SK-N-SH (cell line): Measurements from ENCODE around the gene SAE1. TPM values are rescaled to one million over a fixed set of nuclear protein-coding genes. Genes with fewer than 3 reads are reported as not detected.

Experiments used
- CTCF ChIA-PET: fragments of 300-600, 350-600 bp; formaldehyde crosslinking; extraction: SDS; loops from one replicate; lab custom pipeline; 2021; lab: Yijun Ruan, JAX
- POLR2A ChIA-PET: fragments of 350-600 bp; sonication (Branson Sonifier 250); formaldehyde crosslinking; extraction: SDS; loops from one replicate; lab custom pipeline; 2020; ENCODE audit warnings: antibody characterized with exemption, inconsistent platforms; lab: Yijun Ruan, JAX
- DNase-seq: peaks from one replicate; pipeline ENCODE4 v3.0.0; 2012
- H2AFZ ChIP-seq: fragments of 200-600 bp; sonication (generic); 2 replicates; pipeline ENCODE4 v1.8.1; 2016; ENCODE audit warnings: antibody characterized with exemption, mild to moderate bottlenecking, low read depth
- H3F3A ChIP-seq: fragments of 200-600 bp; sonication (generic); replicated peaks from 2 replicates; pipeline ENCODE3; 2016; ENCODE audit warnings: antibody characterized with exemption, mild to moderate bottlenecking; ENCODE audit not compliant: insufficient read depth
- H3K27ac ChIP-seq, 2 experiments: fragments of 200-500 bp in 1 of 2; fragments of 200-600 bp in 1 of 2; sonication (Bioruptor generic) in 1 of 2; sonication (generic), shearing (Covaris generic) in 1 of 2; 2 replicates each; pipeline versions ENCODE4 v1.5.1 to v1.6.1; 2014 to 2016; ENCODE audit warnings: low read depth in 2 of 2, inconsistent platforms in 1 of 2, low read length in 1 of 2, mild to moderate bottlenecking in 1 of 2, mixed read lengths in 1 of 2
- H3K27me3 ChIP-seq: fragments of 200-600 bp; sonication (generic), shearing (Covaris generic); 2 replicates; pipeline ENCODE4 v1.6.1; 2016; ENCODE audit warnings: mixed run types; ENCODE audit not compliant: insufficient read depth
- H3K36me3 ChIP-seq, 2 experiments: fragments of 200-500 bp in 1 of 2; fragments of 200-600 bp in 1 of 2; sonication (Bioruptor generic) in 1 of 2; sonication (generic) in 1 of 2; replicated peaks in 1 of 2; 2 replicates each; pipeline versions ENCODE3 to v1.5.1; 2014 to 2016; ENCODE audit warnings: low read length in 1 of 2, mild to moderate bottlenecking in 1 of 2; ENCODE audit not compliant: insufficient read depth in 2 of 2, control insufficient read depth in 1 of 2
- H3K4me1 ChIP-seq, 2 experiments: fragments of 200-500 bp in 1 of 2; fragments of 200-600 bp in 1 of 2; sonication (Bioruptor generic) in 1 of 2; sonication (generic), shearing (Covaris generic) in 1 of 2; 2 replicates each; pipeline versions ENCODE4 v1.5.1 to v1.6.1; 2014 to 2016; ENCODE audit warnings: low read depth in 1 of 2, low read length in 1 of 2, mixed run types in 1 of 2; ENCODE audit not compliant: insufficient read depth in 2 of 2, control insufficient read depth in 1 of 2
- H3K4me2 ChIP-seq: fragments of 200-600 bp; sonication (generic), shearing (Covaris generic); 2 replicates; pipeline ENCODE4 v1.6.1; 2017; ENCODE audit warnings: mixed run types
- H3K4me3 ChIP-seq, 2 experiments: fragments of 200-500 bp in 1 of 2; fragments of 200-600 bp in 1 of 2; sonication (Bioruptor generic) in 1 of 2; sonication (generic), shearing (Covaris generic) in 1 of 2; 2 replicates each; pipeline versions ENCODE4 v1.5.1 to v1.8.1; 2014 to 2016; ENCODE audit warnings: low read depth in 2 of 2, inconsistent platforms in 1 of 2, low read length in 1 of 2, mild to moderate bottlenecking in 1 of 2, mixed read lengths in 1 of 2, moderate library complexity in 1 of 2
- H3K79me2 ChIP-seq: fragments of 200-600 bp; sonication (generic); 2 replicates; pipeline ENCODE4 v1.8.1; 2017; ENCODE audit warnings: mild to moderate bottlenecking; ENCODE audit not compliant: insufficient read depth
- H3K9ac ChIP-seq: fragments of 200-600 bp; sonication (generic); 2 replicates; pipeline ENCODE4 v1.6.1; 2017; ENCODE audit warnings: mixed run types
- H3K9me2 ChIP-seq: fragments of 200-600 bp; sonication (generic); 2 replicates; pipeline ENCODE4 v1.6.1; 2017; ENCODE audit warnings: mixed run types
- H3K9me3 ChIP-seq: fragments of 200-600 bp; sonication (generic); 2 replicates; pipeline ENCODE4 v1.6.1; 2017; ENCODE audit warnings: mixed run types, mild to moderate bottlenecking, moderate library complexity
- H4K20me1 ChIP-seq: fragments of 200-600 bp; sonication (generic); 2 replicates; pipeline ENCODE4 v1.6.1; 2017; ENCODE audit warnings: mild to moderate bottlenecking, mixed run types; ENCODE audit not compliant: insufficient read depth
- CHD2 ChIP-seq: fragments of 150-350 bp; IDR thresholded peaks from 2 replicates; pipeline ENCODE4 v1.6.1; 2018; ENCODE audit warnings: low read length; ENCODE audit not compliant: partially characterized antibody
- ELF1 ChIP-seq: IDR thresholded peaks from 2 replicates; pipeline ENCODE4 v1.4.0; 2012
- EP300 ChIP-seq, 2 experiments: IDR thresholded peaks; 2 replicates each; pipeline versions ENCODE4 v1.4.0 to v1.6.1; 2012; ENCODE audit warnings: borderline replicate concordance in 1 of 2, low read depth in 1 of 2, low read length in 1 of 2
- FOSL2 ChIP-seq: IDR thresholded peaks from 2 replicates; pipeline ENCODE4 v1.4.0; 2012; ENCODE audit warnings: low read depth, mild to moderate bottlenecking, moderate library complexity, borderline replicate concordance
- GABPA ChIP-seq: IDR thresholded peaks from 2 replicates; pipeline ENCODE4 v1.4.0; 2012; ENCODE audit warnings: low read depth, mild to moderate bottlenecking
- GATA2 ChIP-seq: sonication (generic); formaldehyde crosslinking; IDR thresholded peaks from 2 replicates; pipeline ENCODE4 v1.5.0; 2020; ENCODE audit warnings: mild to moderate bottlenecking, missing genetic modification reagents
- NFIC ChIP-seq: IDR thresholded peaks from 2 replicates; pipeline ENCODE4 v1.4.0; 2012; ENCODE audit warnings: borderline replicate concordance
- NRF1 ChIP-seq: IDR thresholded peaks from 2 replicates; pipeline ENCODE4 v1.6.1; 2012; ENCODE audit warnings: low read depth, mild to moderate bottlenecking, low read length
- POLR2AphosphoS5 ChIP-seq: IDR thresholded peaks from 2 replicates; pipeline ENCODE4 v1.6.1; 2012; ENCODE audit warnings: low read depth, low read length
- RFX5 ChIP-seq: IDR thresholded peaks from 2 replicates; pipeline ENCODE4 v1.6.1; 2012; ENCODE audit warnings: mild to moderate bottlenecking, improper control_type of control experiment, low read length
- TEAD4 ChIP-seq: IDR thresholded peaks from 2 replicates; pipeline ENCODE4 v1.4.0; 2012; ENCODE audit warnings: mild to moderate bottlenecking, borderline replicate concordance; ENCODE audit not compliant: insufficient read depth
- YY1 ChIP-seq: IDR thresholded peaks from 2 replicates; pipeline ENCODE4 v1.4.0; 2012; ENCODE audit warnings: low read depth, mild to moderate bottlenecking
- WGBS: methylation state at CpG from one replicate; pipeline ENCODE4 v1.1.6; 2017; ENCODE audit warnings: low lambda C conversion rate; 5-methylcytosine and 5-hydroxymethylcytosine counted together
- polyA plus RNA-seq, 3 experiments: library from polyadenylated mRNA; depleted of rRNA; stranded (reverse); fragments of >200 nt; gene quantifications; 2 replicates each; pipeline ENCODE4 v1.2.3, GENCODE V29; 2012
- TF ChIP-seq, protein P1 (sequence below): IDR thresholded peaks from 2 replicates; pipeline ENCODE4 v1.4.0; 2012; ENCODE audit warnings: low read depth, borderline replicate concordance
- TF ChIP-seq, protein P2 (sequence below): IDR thresholded peaks from 2 replicates; pipeline ENCODE4; 2012
- TF ChIP-seq, protein P3 (sequence below): fragments of 150-350 bp; IDR thresholded peaks from 2 replicates; pipeline ENCODE4 v1.6.1; 2016; ENCODE audit warnings: mild to moderate bottlenecking, low read depth, low read length
- TF ChIP-seq, protein P4 (sequence below): IDR thresholded peaks from 2 replicates; pipeline ENCODE4 v1.6.1; 2012; ENCODE audit warnings: mild to moderate bottlenecking, low read depth, low read length, moderate library complexity

SAE1 gene
- polyA plus RNA-seq, 1 of the 3 experiments (the other 2 are of a cell fraction) = 123 TPM

DNA sequence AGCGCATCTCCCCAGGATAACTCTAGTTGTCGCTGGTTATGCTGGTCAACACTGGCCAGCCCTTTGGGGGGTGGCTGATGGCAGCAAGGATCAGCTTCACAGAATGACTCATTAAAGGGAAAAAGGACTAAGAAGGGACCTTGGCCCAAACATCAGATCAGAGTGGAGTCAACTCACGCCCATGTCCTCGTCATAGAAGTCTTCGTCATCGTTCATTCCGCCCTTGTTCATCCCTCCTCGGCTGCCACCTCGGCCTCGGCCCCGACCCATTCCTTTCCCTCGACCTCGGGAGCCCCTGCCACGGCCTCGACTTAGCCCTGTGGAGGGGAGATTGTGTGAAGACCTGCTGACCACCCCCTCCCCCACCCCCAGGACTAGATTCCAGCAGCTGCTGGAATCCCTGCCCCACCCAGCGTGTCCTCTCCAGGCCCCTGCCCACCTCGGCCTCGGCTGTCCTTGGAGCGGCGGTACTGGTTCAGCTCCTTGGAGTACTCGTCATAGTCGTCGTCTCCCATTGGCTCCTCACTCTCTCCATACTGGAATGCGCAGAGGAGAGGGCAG, 45.7 kb upstream of the SAE1 start:
- DNase-seq = no peak
- H3K36me3 ChIP-seq = peaks cover 41 to 54% of the 10 kb centered on the region in 2 experiments

DNA sequence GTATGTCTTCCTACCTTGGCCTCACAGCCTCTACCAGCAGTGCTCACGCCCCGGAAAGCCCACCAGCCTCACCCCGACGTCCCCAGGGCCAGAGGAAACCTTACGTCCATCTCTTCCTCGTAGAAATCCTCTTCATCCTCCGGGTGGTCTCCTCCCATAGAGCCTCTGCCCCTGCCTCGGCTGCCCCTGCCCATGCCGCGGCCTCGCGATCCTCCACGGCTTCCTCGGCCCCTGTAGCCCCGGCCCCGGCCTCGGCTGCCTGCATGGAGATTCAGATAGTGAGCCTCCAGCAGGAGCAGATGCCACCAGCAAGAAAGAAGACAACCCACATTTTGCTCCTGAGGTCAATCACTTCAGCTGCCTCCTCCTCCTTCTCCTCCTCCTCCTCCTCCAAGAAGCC, 44.4 kb upstream of the SAE1 start:
- WGBS = 96% methylated on average over 17 of the region's 17 CpGs
- Histone ChIP-seq H3K4me3 (no peak overlapping the region), H3K4me1 (no peaks in the 10 kb centered on the region), H4K20me1 (no peaks in the 10 kb centered on the region), H3K36me3 (peaks cover 31 to 53% of the 10 kb centered on the region in 2 experiments), H3K9ac (no peak overlapping the region), H3K9me2 (no peaks in the 10 kb centered on the region), H3K79me2 (peaks cover 15% of the 10 kb centered on the region), H3F3A (peaks cover 16% of the 10 kb centered on the region), H3K27me3 (no peaks in the 10 kb centered on the region), H3K27ac (no peak overlapping the region), H2AFZ (no peak overlapping the region), H3K9me3 (no peaks in the 10 kb centered on the region), H3K4me2 (no peak overlapping the region)
- ChIA-PET CTCF (interaction anchor here (1.8 to 1.9 kb wide), 2 partner anchors 39 to 73 kb away, joined by 5 to 10 read pairs; no protein-coding TSS in a partner anchor), POLR2A (no interaction called here)
- TF ChIP-seq NRF1 (no peak), ELF1 (no peak), NFIC (no peak), CHD2 (no peak), RFX5 (no peak), YY1 (no peak), GATA2 (CRISPR knock-in tag) (no peak), GABPA (no peak), POLR2AphosphoS5 (no peak)
- TF ChIP-seq, protein P1, sequence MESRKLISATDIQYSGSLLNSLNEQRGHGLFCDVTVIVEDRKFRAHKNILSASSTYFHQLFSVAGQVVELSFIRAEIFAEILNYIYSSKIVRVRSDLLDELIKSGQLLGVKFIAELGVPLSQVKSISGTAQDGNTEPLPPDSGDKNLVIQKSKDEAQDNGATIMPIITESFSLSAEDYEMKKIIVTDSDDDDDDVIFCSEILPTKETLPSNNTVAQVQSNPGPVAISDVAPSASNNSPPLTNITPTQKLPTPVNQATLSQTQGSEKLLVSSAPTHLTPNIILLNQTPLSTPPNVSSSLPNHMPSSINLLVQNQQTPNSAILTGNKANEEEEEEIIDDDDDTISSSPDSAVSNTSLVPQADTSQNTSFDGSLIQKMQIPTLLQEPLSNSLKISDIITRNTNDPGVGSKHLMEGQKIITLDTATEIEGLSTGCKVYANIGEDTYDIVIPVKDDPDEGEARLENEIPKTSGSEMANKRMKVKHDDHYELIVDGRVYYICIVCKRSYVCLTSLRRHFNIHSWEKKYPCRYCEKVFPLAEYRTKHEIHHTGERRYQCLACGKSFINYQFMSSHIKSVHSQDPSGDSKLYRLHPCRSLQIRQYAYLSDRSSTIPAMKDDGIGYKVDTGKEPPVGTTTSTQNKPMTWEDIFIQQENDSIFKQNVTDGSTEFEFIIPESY = no peak
- TF ChIP-seq, protein P2, sequence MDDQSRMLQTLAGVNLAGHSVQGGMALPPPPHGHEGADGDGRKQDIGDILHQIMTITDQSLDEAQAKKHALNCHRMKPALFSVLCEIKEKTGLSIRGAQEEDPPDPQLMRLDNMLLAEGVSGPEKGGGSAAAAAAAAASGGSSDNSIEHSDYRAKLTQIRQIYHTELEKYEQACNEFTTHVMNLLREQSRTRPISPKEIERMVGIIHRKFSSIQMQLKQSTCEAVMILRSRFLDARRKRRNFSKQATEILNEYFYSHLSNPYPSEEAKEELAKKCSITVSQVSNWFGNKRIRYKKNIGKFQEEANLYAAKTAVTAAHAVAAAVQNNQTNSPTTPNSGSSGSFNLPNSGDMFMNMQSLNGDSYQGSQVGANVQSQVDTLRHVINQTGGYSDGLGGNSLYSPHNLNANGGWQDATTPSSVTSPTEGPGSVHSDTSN = no peak
- TF ChIP-seq, protein P3, sequence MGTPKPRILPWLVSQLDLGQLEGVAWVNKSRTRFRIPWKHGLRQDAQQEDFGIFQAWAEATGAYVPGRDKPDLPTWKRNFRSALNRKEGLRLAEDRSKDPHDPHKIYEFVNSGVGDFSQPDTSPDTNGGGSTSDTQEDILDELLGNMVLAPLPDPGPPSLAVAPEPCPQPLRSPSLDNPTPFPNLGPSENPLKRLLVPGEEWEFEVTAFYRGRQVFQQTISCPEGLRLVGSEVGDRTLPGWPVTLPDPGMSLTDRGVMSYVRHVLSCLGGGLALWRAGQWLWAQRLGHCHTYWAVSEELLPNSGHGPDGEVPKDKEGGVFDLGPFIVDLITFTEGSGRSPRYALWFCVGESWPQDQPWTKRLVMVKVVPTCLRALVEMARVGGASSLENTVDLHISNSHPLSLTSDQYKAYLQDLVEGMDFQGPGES = no peak
- no peak for DNase-seq

More for the DNA sequence above, 45.7 kb upstream of the SAE1 start:
- no peak overlapping the region for H3K27ac ChIP-seq
- H3K9me3 ChIP-seq = no peaks in the 10 kb centered on the region
- H3F3A ChIP-seq = peaks cover 21% of the 10 kb centered on the region
- no peak overlapping the region for H3K9ac ChIP-seq
- TF ChIP-seq, protein P3 = no peak
- TF ChIP-seq TEAD4 (no peak), RFX5 (no peak), EP300 (IDR thresholded peaks at IDR 0.05; ENCODE audit: borderline replicate concordance in 1 of 2, low read depth in 1 of 2, low read length in 1 of 2) (no peak), NRF1 (no peak), FOSL2 (no peak)
- TF ChIP-seq, protein P4, sequence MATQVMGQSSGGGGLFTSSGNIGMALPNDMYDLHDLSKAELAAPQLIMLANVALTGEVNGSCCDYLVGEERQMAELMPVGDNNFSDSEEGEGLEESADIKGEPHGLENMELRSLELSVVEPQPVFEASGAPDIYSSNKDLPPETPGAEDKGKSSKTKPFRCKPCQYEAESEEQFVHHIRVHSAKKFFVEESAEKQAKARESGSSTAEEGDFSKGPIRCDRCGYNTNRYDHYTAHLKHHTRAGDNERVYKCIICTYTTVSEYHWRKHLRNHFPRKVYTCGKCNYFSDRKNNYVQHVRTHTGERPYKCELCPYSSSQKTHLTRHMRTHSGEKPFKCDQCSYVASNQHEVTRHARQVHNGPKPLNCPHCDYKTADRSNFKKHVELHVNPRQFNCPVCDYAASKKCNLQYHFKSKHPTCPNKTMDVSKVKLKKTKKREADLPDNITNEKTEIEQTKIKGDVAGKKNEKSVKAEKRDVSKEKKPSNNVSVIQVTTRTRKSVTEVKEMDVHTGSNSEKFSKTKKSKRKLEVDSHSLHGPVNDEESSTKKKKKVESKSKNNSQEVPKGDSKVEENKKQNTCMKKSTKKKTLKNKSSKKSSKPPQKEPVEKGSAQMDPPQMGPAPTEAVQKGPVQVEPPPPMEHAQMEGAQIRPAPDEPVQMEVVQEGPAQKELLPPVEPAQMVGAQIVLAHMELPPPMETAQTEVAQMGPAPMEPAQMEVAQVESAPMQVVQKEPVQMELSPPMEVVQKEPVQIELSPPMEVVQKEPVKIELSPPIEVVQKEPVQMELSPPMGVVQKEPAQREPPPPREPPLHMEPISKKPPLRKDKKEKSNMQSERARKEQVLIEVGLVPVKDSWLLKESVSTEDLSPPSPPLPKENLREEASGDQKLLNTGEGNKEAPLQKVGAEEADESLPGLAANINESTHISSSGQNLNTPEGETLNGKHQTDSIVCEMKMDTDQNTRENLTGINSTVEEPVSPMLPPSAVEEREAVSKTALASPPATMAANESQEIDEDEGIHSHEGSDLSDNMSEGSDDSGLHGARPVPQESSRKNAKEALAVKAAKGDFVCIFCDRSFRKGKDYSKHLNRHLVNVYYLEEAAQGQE = no peak
- H3K79me2 ChIP-seq = peaks cover 15% of the 10 kb centered on the region
- H3K27me3 ChIP-seq = no peaks in the 10 kb centered on the region
- H3K4me2 ChIP-seq = no peak overlapping the region
- H3K4me3 ChIP-seq = no peak overlapping the region
- CTCF ChIA-PET = interaction anchor here (1.0 kb wide), 1 partner anchor 46 kb away, joined by 3 read pairs; the partner anchor contains the start of gene SAE1
- WGBS = 95% methylated on average over 24 of the region's 24 CpGs
- H2AFZ ChIP-seq = no peak overlapping the region
- H3K9me2 ChIP-seq = no peaks in the 10 kb centered on the region
- no peaks in the 10 kb centered on the region for H3K4me1 ChIP-seq
- POLR2A ChIA-PET = no interaction called here
- H4K20me1 ChIP-seq = no peaks in the 10 kb centered on the region
